Esophagus (tissue), 2 donors: Measurements from ENCODE around the gene DSG2. TPM values are rescaled to one million over a fixed set of nuclear protein-coding genes. Genes with fewer than 3 reads are reported as not detected.
"Not testable (repeated sequence)": the region's sequence is repeated elsewhere in the genome, so short reads cannot be mapped to it uniquely, and the experiment has no call there.

Experiments
- H3K27ac ChIP-seq, 2 donors: one replicate each; pipeline ENCODE4 v1.5.1; 2013; ENCODE audit warnings: low read depth in 2 of 2, mild to moderate bottlenecking in 2 of 2, inconsistent platforms in 1 of 2, low read length in 1 of 2, moderate library complexity in 1 of 2
- H3K27me3 ChIP-seq, 2 donors: one replicate each; pipeline ENCODE4 v1.6.1; 2013; ENCODE audit warnings: low read length in 2 of 2, control low read depth in 1 of 2, mild to moderate bottlenecking in 1 of 2; ENCODE audit not compliant: insufficient read depth in 2 of 2, control insufficient read depth in 1 of 2
- H3K36me3 ChIP-seq, 2 donors: one replicate each; pipeline ENCODE4 v1.6.1; 2013; ENCODE audit warnings: low read length in 1 of 2; ENCODE audit not compliant: control insufficient read depth in 2 of 2, insufficient read depth in 2 of 2
- H3K4me1 ChIP-seq, 2 donors: one replicate each; pipeline ENCODE4 v1.6.1; 2013; ENCODE audit warnings: low read length in 1 of 2; ENCODE audit not compliant: control insufficient read depth in 2 of 2, insufficient read depth in 2 of 2
- H3K4me3 ChIP-seq, 2 donors: one replicate each; pipeline ENCODE4 v1.5.1; 2013; ENCODE audit warnings: low read length in 2 of 2, mild to moderate bottlenecking in 2 of 2, low read depth in 1 of 2, moderate library complexity in 1 of 2
- H3K9me3 ChIP-seq, 2 donors: one replicate each; pipeline ENCODE4 v1.6.1; 2013; ENCODE audit warnings: mild to moderate bottlenecking in 2 of 2, low read depth in 1 of 2, low read length in 1 of 2, moderate library complexity in 1 of 2; ENCODE audit not compliant: control insufficient read depth in 2 of 2, insufficient read depth in 1 of 2
- WGBS, 2 donors: extraction: QIAGEN DNeasy Blood & Tissue Kit; methylation state at CpG; one replicate each; pipeline ENCODE4 v1.1.7; 2013; 5-methylcytosine and 5-hydroxymethylcytosine counted together
- polyA plus RNA-seq, 2 donors: library from polyadenylated mRNA; stranded (reverse); fragments of 200-250 nt; gene quantifications; one replicate each; pipeline ENCODE4 v1.2.3, GENCODE V29; 2013
- donor health status: healthy with polysubstance abuse.
- donor health status: Bipolar disorder and iron deficiency.

Gene DSG2
- polyA plus RNA-seq, 2 donors: 3.2 to 5.8 TPM

- peak overlapping the region; percentile 57 to 59 for H3K4me3 ChIP-seq
- H3K36me3 ChIP-seq: no peaks in the 10 kb centered on the region
- no peaks in the 10 kb centered on the region for H3K9me3 ChIP-seq
- peaks cover 0 to 10% of the 10 kb centered on the region in 2 donors for H3K4me1 ChIP-seq
- peak overlapping the region; percentile 74 to 76 for H3K27ac ChIP-seq
- WGBS, 2 donors: 18 to 22% methylated on average over 24 to 25 of the region's 25 CpGs
- H3K27me3 ChIP-seq: no peaks in the 10 kb centered on the region
These were observed 557 bp upstream of the DSG2 start for GRCh38 chr18:31497404-31497835.

- peak overlapping the region; percentile 57 to 59 for H3K4me3 ChIP-seq
- H3K27ac ChIP-seq: peak overlapping the region; percentile 74 to 86
- H3K36me3 ChIP-seq: no peaks in the 10 kb centered on the region
- no peaks in the 10 kb centered on the region for H3K27me3 ChIP-seq
- WGBS, 2 donors: 13% methylated on average over 22 of the region's 22 CpGs
- H3K9me3 ChIP-seq: no peaks in the 10 kb centered on the region
- H3K4me1 ChIP-seq: peaks cover 0 to 7% of the 10 kb centered on the region in 2 donors
These were observed 872 bp downstream of the DSG2 start for GRCh38 chr18:31498574-31499524.

GRCh38 chr18:31500051-31500688, 2.2 kb downstream of the DSG2 start:
- Histone ChIP-seq H3K4me3 (no peak overlapping the region), H3K27ac (peak overlapping the region; percentile 30 to 63), H3K36me3 (no peaks in the 10 kb centered on the region), H3K4me1 (peaks cover 0 to 7% of the 10 kb centered on the region in 2 donors), H3K27me3 (no peaks in the 10 kb centered on the region), H3K9me3 (no peaks in the 10 kb centered on the region)
- WGBS, 2 donors: 62 to 63% methylated on average over 6 of the region's 6 CpGs

- WGBS, 2 donors: 96% methylated on average over 4 of the region's 4 CpGs
- Histone ChIP-seq H3K27me3 (no peaks in the 10 kb centered on the region), H3K36me3 (no peaks in the 10 kb centered on the region), H3K4me3 (no peak overlapping the region), H3K4me1 (peaks cover 0 to 3% of the 10 kb centered on the region in 2 donors), H3K27ac (no peak overlapping the region), H3K9me3 (no peaks in the 10 kb centered on the region)
These were observed 5.0 kb downstream of the DSG2 start for GRCh38 chr18:31503011-31503410.

GRCh38 chr18:31504455-31505147, 6.6 kb downstream of the DSG2 start:
- 74 to 76% methylated on average over 10 of the region's 10 CpGs for WGBS, 2 donors
- no peaks in the 10 kb centered on the region for H3K36me3 ChIP-seq
- no peak overlapping the region for H3K27ac ChIP-seq
- H3K4me1 ChIP-seq: peaks cover 0 to 3% of the 10 kb centered on the region in 2 donors
- H3K4me3 ChIP-seq: no peak overlapping the region
- H3K27me3 ChIP-seq: no peaks in the 10 kb centered on the region
- H3K9me3 ChIP-seq: no peaks in the 10 kb centered on the region

- 57 to 77% methylated on average over 6 of the region's 6 CpGs for WGBS, 2 donors
- Histone ChIP-seq H3K36me3 (no peaks in the 10 kb centered on the region), H3K27ac (no peak overlapping the region), H3K4me1 (peaks cover 0 to 2% of the 10 kb centered on the region in 2 donors), H3K9me3 (no peaks in the 10 kb centered on the region), H3K4me3 (no peak overlapping the region), H3K27me3 (no peaks in the 10 kb centered on the region)
These were observed 7.2 kb downstream of the DSG2 start for GRCh38 chr18:31505156-31505555.

- no peaks in the 10 kb centered on the region for H3K9me3 ChIP-seq
- H3K27ac ChIP-seq: no peak overlapping the region
- no peaks in the 10 kb centered on the region for H3K36me3 ChIP-seq
- no peak overlapping the region for H3K4me3 ChIP-seq
- WGBS, 2 donors: 53 to 57% methylated on average over 5 of the region's 5 CpGs
- no peaks in the 10 kb centered on the region for H3K27me3 ChIP-seq
- peaks cover 0 to 3% of the 10 kb centered on the region in 2 donors for H3K4me1 ChIP-seq
These were observed 8.2 kb downstream of the DSG2 start for GRCh38 chr18:31506024-31506742.

GRCh38 chr18:31507124-31507523, 9.1 kb downstream of the DSG2 start:
- not testable (repeated sequence) for H3K36me3 ChIP-seq, H3K4me1 ChIP-seq, H3K9me3 ChIP-seq, H3K27me3 ChIP-seq, H3K4me3 ChIP-seq, H3K27ac ChIP-seq
- WGBS, 2 donors: 88 to 98% methylated on average over 2 of the region's 2 CpGs

- peaks cover 0 to 6% of the 10 kb centered on the region in 2 donors for H3K4me1 ChIP-seq
- H3K36me3 ChIP-seq: no peaks in the 10 kb centered on the region
- H3K27ac ChIP-seq: peak overlapping the region; percentile 17 to 47
- WGBS, 2 donors: 43 to 47% methylated on average over 1 of the region's 1 CpG
- no peaks in the 10 kb centered on the region for H3K27me3 ChIP-seq
- H3K4me3 ChIP-seq: no peak overlapping the region
- H3K9me3 ChIP-seq: no peaks in the 10 kb centered on the region
These were observed 10.8 kb downstream of the DSG2 start for GRCh38 chr18:31508781-31509180.
